Measurements from ENCODE around the gene PGAP2.
"Not testable (repeated sequence)": the region's sequence is repeated elsewhere in the genome, so short reads cannot be mapped to it uniquely, and the experiment has no call there.

PGAP2 gene

DNA sequence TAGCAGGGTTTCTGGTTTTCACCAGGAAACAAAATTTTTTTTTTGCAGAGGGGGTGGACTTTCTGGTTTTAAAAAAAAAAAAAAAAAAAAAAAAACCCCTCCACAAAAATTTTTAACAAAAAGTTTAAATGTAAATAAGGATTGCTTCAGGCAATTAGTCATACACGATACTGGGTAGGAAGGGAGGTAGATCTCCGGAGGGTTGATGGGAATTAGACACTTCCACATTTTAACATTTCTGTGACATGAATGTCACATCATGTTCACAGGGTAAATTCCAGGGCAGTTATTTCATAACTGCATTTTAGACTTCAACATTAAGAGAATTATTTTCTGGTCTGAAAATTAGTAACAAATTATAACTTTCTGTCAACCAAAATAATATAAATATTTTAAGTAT lies 26.9 kb upstream of the PGAP2 start:
- H3K4me3 ChIP-seq (ENCODE audit: low read depth, low read length) = no peak overlapping the region
- TF ChIP-seq, protein P1, sequence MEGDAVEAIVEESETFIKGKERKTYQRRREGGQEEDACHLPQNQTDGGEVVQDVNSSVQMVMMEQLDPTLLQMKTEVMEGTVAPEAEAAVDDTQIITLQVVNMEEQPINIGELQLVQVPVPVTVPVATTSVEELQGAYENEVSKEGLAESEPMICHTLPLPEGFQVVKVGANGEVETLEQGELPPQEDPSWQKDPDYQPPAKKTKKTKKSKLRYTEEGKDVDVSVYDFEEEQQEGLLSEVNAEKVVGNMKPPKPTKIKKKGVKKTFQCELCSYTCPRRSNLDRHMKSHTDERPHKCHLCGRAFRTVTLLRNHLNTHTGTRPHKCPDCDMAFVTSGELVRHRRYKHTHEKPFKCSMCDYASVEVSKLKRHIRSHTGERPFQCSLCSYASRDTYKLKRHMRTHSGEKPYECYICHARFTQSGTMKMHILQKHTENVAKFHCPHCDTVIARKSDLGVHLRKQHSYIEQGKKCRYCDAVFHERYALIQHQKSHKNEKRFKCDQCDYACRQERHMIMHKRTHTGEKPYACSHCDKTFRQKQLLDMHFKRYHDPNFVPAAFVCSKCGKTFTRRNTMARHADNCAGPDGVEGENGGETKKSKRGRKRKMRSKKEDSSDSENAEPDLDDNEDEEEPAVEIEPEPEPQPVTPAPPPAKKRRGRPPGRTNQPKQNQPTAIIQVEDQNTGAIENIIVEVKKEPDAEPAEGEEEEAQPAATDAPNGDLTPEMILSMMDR (IDR thresholded peaks at IDR 0.05; ENCODE audit: low read depth, low read length) = no peak
- TF ChIP-seq, protein P2, sequence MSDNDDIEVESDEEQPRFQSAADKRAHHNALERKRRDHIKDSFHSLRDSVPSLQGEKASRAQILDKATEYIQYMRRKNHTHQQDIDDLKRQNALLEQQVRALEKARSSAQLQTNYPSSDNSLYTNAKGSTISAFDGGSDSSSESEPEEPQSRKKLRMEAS (IDR thresholded peaks at IDR 0.05; ENCODE audit: low read depth, low read length) = no peak
- TF ChIP-seq POLR2A (IDR thresholded peaks at IDR 0.05; ENCODE audit: extremely low read depth, insufficient read length) (no peak), MYC (IDR thresholded peaks at IDR 0.05; ENCODE audit: low read depth, low read length) (no peak)
- DNase-seq (ENCODE audit: low read depth) = peak; percentile 65

DNA sequence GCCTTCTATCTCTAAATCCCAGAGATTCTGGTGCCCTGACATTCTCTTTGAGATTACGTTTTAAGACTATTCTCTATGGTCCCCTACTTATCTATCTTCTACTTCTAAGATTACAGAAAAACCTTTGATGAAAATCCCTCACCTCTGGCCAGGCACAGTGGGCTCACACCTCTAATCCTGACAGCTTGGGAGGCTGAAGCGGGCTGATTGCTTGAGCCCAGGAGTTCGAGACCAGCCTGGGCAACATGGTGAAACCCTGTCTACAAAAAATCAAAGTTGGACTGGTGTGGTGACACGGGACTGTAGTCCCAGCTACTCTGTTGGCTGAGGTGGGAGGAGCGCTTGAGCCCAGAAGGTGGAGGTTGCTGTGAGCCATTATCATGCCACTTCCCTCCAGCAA lies 25.4 kb upstream of the PGAP2 start:
- no peak for TF ChIP-seq POLR2A (IDR thresholded peaks at IDR 0.05; ENCODE audit: extremely low read depth, insufficient read length)
- TF ChIP-seq, protein P2 (IDR thresholded peaks at IDR 0.05; ENCODE audit: low read depth, low read length) = no peak
- no peak for TF ChIP-seq MYC (IDR thresholded peaks at IDR 0.05; ENCODE audit: low read depth, low read length)
- TF ChIP-seq, protein P1 (IDR thresholded peaks at IDR 0.05; ENCODE audit: low read depth, low read length) = no peak
- no peak overlapping the region for H3K4me3 ChIP-seq (ENCODE audit: low read depth, low read length)
- DNase-seq (ENCODE audit: low read depth) = no peak

DNA sequence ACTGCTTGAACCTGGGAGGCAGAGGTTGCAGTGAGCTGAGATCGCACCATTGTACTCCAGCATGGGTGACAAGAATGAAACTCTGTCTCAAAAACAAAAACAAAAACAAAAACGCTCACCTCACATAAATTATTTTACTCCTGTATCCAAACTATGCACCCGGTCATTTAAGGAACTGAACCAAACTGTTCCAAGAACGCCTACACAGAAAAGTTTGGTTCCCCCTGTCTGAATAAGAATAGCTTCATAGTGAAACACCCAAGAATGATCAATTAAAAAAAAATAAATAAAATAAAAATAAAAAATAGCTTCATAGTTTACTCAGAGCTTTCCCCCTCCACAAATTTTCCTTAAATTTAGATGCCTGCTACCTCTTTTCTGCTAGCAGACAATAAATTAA lies 24.7 kb upstream of the PGAP2 start:
- no peak overlapping the region for H3K4me3 ChIP-seq (ENCODE audit: low read depth, low read length)
- DNase-seq (ENCODE audit: low read depth) = no peak
- TF ChIP-seq MYC (IDR thresholded peaks at IDR 0.05; ENCODE audit: low read depth, low read length) = no peak
- TF ChIP-seq, protein P2 (IDR thresholded peaks at IDR 0.05; ENCODE audit: low read depth, low read length) = no peak
- TF ChIP-seq POLR2A (IDR thresholded peaks at IDR 0.05; ENCODE audit: extremely low read depth, insufficient read length) = no peak
- TF ChIP-seq, protein P1 (IDR thresholded peaks at IDR 0.05; ENCODE audit: low read depth, low read length) = no peak

- no peak for DNase-seq (ENCODE audit: low read depth)
- H3K4me3 ChIP-seq (ENCODE audit: low read depth, low read length) = no peak overlapping the region
- TF ChIP-seq, protein P1 (IDR thresholded peaks at IDR 0.05; ENCODE audit: low read depth, low read length) = no peak
- TF ChIP-seq, protein P2 (IDR thresholded peaks at IDR 0.05; ENCODE audit: low read depth, low read length) = no peak
- no peak for TF ChIP-seq MYC (IDR thresholded peaks at IDR 0.05; ENCODE audit: low read depth, low read length)
Measured at GRCh38 chr11:3786781-3787428, 21.5 kb upstream of the PGAP2 start.

- DNase-seq (ENCODE audit: low read depth) = not testable (repeated sequence)
- H3K4me3 ChIP-seq (ENCODE audit: low read depth, low read length) = peak overlapping the region; percentile 89
Measured at GRCh38 chr11:3794387-3794786, 14.0 kb upstream of the PGAP2 start.

DNA sequence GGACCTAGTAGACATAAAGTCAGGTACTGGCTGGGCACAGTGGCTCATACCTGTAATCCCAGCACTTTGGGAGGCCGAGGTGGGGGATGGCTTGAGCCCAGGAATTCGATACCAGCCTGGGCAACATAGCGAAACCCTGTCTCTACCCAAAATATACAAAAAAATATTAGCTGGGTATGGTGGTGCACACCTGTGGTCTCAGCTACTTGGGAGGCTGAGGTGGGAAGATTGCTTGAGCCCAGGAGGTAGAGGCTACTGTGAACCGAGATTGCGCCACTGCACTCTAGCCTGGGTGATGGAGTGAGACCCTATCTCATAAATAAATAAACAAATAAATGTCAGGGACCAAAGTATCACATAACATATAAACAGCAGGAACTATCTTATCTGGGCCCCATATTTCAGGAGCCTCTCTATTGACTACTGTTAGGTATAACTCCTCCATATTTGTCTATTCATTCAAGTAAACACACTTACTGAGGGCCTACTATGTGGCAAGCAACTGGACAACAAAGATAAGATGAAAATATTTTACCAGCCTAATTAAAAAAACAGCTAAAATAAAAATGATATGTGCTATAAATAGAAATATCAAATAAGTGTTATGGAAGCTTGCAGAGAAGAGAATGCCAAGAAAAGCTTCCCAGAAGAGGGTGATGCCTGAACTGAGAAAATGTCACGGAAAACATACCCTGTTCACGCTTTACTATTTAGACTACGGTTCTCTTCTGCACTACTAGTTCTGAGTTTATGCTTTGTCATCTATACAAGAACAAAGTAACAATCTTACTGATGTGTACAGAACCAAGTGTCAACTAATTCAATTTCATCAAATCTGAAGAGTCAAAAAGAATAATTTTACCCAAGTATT lies 13.0 kb upstream of the PGAP2 start:
- TF ChIP-seq, protein P1 (IDR thresholded peaks at IDR 0.05; ENCODE audit: low read depth, low read length) = no peak
- no peak for TF ChIP-seq MYC (IDR thresholded peaks at IDR 0.05; ENCODE audit: low read depth, low read length)
- TF ChIP-seq, protein P2 (IDR thresholded peaks at IDR 0.05; ENCODE audit: low read depth, low read length) = no peak
- peak overlapping the region; percentile 89 for H3K4me3 ChIP-seq (ENCODE audit: low read depth, low read length)
- no peak for DNase-seq (ENCODE audit: low read depth)

All from NB4 (cell line).